C1 segment of cervical spinal cord (tissue), 14 donors: ENCODE data around the gene FSTL3.
"Not testable (repeated sequence)": the region's sequence is repeated elsewhere in the genome, so short reads cannot be mapped to it uniquely, and the experiment has no call there.

ENCODE experiments used
- DNase-seq, 14 donors: peaks; one replicate each; lab custom pipeline; 2025; lab: John Stamatoyannopoulos, UW

The FSTL3 gene

DNA sequence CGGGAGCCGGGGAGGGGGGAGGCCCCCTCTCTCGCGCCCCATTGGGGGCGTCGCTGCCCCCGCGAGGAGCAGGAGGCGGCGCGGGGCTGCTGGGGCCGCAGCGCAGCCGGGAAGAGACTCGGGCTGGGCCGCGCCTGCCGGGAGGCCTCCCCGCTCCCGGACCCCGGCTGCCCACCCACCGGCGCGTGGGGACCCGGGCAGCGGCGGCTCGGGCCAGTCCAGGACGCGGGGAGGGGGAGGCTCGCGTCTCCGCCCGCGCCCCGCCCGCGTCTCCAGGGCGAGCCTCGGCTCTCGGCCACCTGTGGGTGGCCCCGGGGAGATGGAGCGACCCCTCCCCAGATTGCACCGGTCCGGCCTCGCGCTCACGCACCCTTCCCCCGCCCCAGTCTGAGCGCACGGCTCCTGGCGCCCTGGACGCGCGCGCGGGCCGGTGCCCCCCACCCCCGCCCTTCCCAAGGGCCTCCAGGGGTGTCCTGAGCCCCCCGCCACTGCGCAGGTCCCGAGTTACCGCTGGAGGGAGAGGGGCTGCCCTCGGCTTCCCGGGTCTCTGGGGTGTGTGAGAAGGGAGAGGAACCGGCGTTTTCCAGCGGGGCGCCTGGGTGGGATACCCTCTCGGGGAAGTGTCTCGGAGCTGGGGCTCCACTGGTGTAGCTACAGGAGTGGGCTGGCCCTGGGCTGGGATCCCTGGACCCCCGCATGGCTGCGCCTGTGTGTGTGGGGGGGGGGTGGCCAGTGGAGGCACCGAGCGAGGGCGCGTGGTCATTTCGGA, 33.2 kb downstream of the FSTL3 start:
- peak in 4 of 14 donors; percentile 28 to 51 (median 48) for DNase-seq

DNA sequence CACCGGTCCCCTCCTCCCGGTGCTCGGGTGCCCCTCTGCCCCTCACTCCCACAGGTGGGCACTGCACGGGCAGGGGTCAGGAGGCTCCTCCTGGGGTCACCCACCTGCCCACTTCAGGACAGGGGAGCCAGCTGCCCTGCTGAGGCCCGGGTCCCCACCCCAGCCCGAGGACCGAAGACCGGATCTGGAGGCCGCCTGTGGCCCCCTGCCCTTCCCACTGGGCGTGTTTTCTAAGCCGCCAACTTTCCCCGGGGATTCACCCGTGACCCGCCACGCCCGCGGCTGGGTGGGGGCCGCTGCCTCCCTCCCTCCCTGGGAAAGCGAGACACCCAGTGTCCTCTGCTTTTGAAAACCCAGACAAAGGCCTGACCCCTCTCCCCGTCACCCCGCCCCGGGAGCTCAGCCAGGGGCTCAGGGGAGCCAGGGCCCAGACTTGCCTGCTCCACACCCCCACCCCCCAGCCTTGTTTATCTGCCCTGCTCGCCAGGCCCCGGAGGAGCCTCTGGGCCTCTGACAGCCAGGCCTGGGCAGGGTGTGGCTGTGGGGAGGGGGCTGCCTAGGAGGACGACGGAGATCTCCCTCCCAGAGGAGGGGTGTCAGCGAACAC, 33.9 kb downstream of the FSTL3 start:
- peak in 10 of 14 donors; percentile 10 to 57 (median 46) for DNase-seq

DNA sequence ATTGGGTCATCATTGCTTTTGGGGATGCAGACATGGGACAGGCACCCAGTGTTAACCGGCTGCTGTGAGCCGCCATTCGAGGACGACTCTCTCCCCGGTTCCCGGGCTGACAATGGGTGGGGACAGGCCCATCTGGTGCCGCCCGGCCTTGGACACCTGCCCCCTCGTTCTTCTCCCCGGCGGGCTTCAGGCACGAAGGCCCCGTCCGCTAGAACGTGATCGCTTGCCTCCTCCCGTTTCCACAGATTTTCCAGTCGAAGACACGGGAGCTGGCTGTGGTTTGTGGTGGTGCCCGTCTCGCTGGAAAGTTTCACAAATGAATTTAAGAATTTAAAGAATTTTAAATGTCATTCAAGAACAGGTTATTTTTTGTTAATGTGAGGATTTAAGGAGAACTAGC, 34.6 kb downstream of the FSTL3 start:
- DNase-seq = peak in 3 of 14 donors; percentile 7 to 35 (median 14)

DNA sequence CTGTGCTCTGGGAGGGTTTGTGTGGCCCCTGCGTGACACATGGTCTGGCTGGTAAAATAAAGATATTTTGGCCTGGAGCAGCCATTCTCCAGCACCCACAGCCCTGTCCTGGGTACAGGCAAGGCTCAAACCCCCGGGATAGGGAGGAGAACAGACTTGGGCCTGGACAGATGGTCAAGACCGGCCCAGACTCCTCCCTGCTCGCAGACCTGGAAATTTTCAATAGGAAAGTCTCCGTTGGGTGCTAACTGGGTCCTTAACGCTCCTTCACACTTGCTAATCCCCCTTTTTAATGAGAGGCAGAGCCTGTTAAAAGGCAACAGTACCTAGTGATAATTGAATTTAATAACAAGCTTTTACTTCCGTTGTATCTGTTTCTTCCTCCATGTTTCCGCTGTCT, 35.1 kb downstream of the FSTL3 start:
- DNase-seq = no peak

DNA sequence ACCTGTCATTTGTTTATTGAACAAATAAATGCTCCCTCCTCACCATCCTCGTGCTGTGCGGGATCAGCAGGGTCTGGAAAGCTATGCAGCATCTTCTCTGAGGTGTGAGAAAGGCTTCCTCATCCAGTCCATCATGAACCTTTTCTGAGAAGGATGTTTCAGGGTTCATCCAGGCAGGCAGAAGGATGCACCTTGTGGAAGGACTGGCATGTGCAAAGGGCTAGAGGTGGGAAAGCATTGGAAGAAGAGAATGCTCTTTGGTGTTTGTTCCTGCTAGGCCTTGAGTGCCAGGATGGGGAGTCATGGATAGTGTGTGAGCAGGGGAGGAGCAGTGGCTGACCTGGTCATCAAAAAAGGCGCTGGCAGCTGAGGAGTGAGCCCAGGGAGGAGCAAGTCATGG, 39.2 kb downstream of the FSTL3 start:
- no peak for DNase-seq

DNA sequence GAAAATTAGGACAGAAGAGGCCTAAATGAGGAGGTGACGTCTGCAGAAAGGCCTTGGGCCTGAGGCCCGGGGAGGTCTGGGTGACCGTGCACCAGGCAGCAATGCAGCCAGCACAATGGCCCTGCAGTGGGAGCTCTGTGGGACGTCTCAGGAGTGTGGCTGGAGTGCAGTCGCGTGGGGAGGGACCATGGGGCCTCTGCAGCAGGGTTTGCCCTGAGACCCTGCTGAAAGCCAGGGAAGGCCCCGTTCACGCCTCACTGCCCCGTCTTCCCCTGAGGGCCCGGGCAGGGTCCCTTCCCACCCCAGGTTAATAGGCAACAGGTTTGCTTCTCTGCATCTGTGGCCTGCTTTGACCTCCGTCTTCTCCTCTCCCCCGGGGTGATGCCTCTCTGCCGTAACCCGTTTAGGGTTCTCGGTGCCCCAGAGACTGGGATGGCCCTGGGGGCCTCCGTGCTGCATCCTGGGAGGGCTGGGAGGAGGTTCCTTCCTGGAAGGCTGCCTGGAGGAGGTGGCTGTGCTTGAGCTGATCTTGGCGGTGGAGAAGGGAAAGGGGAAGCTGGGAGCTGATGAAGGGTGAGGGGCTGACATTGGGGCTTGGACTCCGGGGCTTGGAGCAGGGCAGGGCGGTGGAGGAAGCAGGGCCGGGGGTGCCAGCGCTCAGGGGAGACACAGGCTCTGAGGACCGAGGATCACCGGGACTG, 42.2 kb downstream of the FSTL3 start:
- peak in 6 of 14 donors; percentile 20 to 61 (median 46) for DNase-seq

- DNase-seq = peak in 10 of 14 donors; percentile 14 to 68 (median 64)
These were observed 42.9 kb downstream of the FSTL3 start for GRCh38 chr19:718991-719512.

GRCh38 chr19:719636-720344, 43.6 kb downstream of the FSTL3 start:
- peak in 9 of 14 donors; percentile 17 to 68 (median 34) for DNase-seq

GRCh38 chr19:720345-721160, 44.4 kb downstream of the FSTL3 start:
- peak in 12 of 14 donors; percentile 18 to 84 (median 67) for DNase-seq

DNA sequence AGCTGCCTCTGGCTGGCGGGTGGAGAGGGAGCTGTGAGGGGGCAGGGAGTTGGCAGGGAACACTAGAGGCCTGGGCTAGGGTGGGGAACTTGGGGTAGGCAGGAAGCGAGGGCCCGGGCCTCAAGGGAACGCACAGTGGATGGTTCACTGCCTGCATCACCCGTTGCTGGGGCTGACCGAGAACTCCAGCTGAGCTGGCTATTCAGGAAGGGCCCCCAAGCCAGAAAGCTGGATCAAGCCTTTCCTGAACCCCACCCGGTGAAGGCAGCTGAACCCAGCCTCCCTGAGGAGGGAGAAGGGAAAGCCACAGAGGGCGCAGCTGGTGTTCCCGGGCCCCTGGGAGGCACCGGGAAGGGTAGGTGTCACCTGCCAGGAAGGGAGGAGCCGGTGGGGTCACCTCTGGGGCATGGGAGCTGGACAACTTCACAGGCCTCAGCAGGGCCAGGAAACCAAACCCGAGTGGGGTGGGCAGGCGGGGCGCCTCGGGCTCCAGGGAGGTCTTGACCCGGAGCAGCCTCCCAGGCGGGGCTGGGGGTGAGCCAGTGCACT, 46.4 kb downstream of the FSTL3 start:
- peak in 2 of 14 donors; percentile 13 to 25 for DNase-seq

DNA sequence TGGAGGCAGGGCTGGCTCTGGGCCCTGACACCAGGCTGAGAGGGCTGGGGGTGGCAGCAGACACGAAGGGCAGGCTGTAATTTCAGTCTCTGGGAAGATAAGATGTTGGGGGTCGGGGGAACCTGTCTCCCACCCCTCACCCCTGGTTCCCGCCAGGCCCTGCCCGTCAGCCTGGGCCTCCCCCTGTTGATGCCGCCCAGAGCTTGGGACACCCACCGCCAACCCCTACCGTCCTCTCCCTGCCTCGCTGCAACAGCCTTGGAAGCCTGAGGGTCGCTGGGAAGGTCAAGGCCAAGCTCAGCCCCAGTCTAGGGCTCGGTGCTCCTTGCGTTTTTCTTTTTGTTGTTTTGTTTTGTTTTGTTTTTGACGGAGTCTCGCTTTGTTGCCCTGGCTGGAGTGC, 47.1 kb downstream of the FSTL3 start:
- no peak for DNase-seq

DNA sequence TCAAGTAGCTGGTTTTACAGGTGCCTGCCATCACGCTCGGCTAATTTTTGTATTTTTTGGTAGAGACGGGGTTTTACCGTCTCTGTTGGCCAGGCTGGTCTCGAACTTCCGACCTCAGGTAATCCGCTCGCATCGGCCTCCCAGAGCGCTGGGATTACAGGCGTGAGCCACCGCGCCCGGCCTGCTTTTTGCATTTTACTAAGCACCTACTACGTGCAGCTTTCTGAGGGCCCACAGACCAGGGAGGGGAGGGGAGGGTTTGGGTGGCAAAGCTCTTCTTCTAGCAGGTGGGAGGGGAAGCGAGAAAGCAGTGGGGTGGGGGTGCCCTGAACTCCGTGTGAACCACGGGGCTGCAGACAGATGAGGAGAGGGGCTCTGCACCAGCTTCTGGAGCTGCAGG, 47.5 kb downstream of the FSTL3 start:
- no peak for DNase-seq

GRCh38 chr19:725461-726089, 49.4 kb downstream of the FSTL3 start:
- DNase-seq = no peak

- no peak for DNase-seq
These were observed 51.1 kb downstream of the FSTL3 start for GRCh38 chr19:726993-727956.

GRCh38 chr19:728011-728410, 51.8 kb downstream of the FSTL3 start:
- no peak for DNase-seq

- DNase-seq = not testable (repeated sequence)
These were observed 53.4 kb downstream of the FSTL3 start for GRCh38 chr19:729564-729963.

- no peak for DNase-seq
These were observed 53.9 kb downstream of the FSTL3 start for GRCh38 chr19:729965-730668.

DNA sequence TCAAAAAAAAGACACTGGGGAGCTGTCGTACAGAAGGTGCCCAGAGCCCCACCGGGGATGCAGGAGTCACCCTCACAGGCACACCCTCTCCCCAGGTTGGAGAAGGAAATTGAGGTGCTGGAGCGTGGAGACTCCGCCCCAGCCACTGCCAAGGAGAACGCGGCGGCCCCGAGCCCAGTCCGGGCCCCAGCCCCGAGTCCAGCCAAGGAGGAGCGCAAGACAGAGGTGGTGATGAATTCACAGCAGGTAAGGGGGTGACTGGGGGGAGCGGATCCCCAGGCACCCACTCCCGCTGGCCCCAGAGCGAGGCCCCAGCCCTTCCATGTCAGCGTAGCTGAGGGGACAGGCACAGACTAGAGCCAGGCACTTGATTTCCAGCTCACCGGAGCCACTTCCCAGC, 54.8 kb downstream of the FSTL3 start:
- no peak for DNase-seq
